Activated CD8-positive, alpha-beta memory T cell treated with anti-CD3 and anti-CD28 coated beads for 24 hours (primary cell): ENCODE results near the gene WDR70.
"Not testable (repeated sequence)": the region's sequence is repeated elsewhere in the genome, so short reads cannot be mapped to it uniquely, and the experiment has no call there.

ENCODE experiments used
- DNase-seq: peaks from one replicate; pipeline ENCODE4 v3.0.0-alpha.2; 2020

Gene WDR70

DNA sequence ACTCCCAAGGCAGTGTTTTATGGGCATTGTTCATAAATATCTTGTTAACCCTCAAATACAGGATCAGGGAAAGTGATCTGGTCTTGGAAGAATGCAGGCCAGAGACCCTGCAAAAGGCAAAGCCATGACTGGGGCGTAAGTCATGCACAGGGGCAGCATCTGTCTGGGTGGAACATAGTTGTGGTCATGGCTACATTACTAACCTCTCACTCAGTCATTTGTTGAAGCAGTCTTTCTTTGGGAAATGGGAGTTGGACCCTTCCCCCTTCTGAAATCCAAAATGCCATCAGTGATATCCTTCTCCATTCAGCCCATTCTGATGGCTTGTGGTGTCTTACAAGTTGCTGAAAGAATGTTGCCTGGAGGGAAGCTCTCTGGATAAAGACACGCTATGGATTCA is 392.6 kb downstream of the WDR70 start:
- no peak for DNase-seq

DNA sequence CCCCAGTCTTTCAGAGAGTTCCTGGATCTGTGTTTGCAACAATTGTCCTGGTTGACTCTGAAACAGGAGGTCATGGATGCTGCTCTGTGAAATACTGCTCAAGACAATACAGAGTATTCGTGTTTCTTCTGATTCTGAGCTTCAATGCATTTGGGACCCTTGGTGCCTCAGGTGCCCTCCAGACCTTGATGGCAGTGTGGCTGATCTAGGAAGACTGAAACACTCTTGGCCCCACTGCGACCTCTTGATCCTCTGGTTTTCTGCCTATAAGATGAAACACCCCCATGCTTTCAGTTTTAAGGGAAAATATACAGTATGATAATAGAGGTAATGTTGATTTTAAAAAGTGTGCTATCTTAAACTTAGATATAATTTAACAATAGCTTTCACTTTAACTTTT is 393.1 kb downstream of the WDR70 start:
- DNase-seq: no peak

DNA sequence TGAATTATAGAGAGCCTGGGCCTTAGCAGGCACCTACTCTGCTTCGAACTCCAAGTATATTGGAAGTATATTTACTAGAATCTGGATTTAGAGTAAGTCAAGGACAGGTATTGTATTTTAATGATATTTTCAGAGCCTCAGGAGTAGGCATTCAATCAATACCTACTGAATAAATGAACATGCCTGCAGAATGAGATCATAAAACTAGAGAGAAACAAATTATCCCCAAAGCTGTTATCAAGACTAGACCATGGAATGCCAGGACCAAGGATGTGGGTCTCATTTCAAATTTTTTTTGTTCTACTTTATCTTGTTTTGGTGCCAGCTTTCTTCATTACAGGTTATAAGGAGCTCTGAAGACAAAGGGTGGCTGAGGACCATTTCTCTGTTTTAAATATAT is 394.7 kb downstream of the WDR70 start:
- no peak for DNase-seq

- DNase-seq: no peak
These were observed 395.9 kb downstream of the WDR70 start for GRCh38 chr5:37774912-37775483.

DNA sequence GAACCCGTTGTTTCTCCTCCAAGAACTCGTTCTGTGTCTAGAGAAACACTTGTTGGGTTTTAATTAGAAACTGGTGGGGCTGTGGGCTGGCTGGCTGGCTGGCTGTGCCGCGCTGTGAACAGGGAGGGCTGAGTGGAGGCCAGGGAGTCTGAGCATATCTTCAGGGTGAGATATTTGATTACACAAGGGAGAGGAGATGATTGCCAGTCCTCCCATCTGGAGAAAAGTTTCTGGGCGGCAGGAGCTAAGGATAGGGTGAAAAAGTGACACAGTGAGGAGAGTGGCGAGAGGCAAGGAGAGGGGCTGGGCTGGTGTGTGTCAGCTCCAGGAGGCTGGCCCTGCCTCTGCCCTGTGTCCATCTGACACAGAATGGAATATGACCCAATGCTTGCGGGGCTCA is 397.7 kb downstream of the WDR70 start:
- no peak for DNase-seq

GRCh38 chr5:37777432-37778130 is 398.5 kb downstream of the WDR70 start:
- DNase-seq: no peak

- DNase-seq: not testable (repeated sequence)
These were observed 402.3 kb downstream of the WDR70 start for GRCh38 chr5:37781409-37781808.

- DNase-seq: no peak
These were observed 407.3 kb downstream of the WDR70 start for GRCh38 chr5:37786416-37786815.

- DNase-seq: no peak
These were observed 407.9 kb downstream of the WDR70 start for GRCh38 chr5:37786862-37787519.

DNA sequence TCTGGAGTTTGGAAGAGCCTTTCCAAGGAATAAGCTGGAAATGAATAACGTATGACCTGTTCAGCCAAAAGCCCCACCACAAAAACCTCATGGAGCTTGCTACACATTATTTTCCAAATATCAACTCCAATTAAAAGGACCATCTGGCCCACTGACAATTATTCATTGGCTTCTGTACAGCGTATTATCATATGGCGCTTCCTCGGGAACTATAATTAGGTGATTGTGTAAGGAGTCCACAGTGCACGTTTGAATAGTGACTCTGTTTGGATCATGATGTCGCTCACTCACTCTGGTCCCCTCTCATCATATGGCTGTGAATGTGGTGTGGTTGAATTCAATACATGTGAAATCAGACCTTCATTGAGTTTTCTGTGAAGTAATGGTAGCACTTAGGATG is 408.6 kb downstream of the WDR70 start:
- DNase-seq: no peak

- no peak for DNase-seq
These were observed 410.9 kb downstream of the WDR70 start for GRCh38 chr5:37789991-37790390.

GRCh38 chr5:37791321-37791720 is 412.2 kb downstream of the WDR70 start:
- DNase-seq: no peak

- no peak for DNase-seq
These were observed 414.0 kb downstream of the WDR70 start for GRCh38 chr5:37792975-37793631.

DNA sequence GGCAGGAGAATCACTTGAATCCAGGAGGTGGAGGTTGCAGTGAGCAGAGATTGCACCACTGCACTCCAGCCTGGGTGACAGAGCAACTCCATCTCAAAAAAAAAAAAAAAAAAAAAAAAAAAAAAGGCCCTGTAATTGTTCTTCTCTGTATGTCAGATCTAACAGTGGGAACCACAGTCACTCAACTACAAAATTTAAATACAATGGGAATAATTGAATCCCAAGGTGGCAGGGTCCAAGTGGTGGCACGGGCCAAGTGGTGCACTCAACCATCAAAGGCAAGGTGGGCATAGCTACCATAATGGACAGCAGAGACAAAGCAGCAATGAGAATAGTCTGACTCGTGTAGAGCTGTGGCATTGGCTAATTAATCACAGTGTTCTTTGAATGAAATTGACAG is 416.2 kb downstream of the WDR70 start:
- not testable (repeated sequence) for DNase-seq

DNA sequence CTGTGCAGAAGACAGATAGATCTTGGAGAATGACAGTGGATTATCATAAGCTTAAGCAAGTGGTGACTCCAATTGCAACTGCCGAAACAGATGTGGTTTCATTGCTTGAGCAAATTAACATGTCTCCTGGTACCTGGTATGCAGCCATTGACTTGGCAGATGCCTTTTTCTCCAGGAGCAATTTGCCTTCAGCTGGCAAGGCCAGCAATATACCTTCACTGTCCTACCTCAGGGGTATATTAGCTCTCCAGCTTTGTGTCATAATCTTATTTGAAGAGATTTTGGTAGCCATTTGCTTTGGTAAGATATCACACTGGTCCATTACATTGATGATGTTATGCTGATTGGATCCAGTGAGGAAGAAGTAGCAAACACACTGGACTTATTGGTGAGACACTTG is 417.3 kb downstream of the WDR70 start:
- not testable (repeated sequence) for DNase-seq

DNA sequence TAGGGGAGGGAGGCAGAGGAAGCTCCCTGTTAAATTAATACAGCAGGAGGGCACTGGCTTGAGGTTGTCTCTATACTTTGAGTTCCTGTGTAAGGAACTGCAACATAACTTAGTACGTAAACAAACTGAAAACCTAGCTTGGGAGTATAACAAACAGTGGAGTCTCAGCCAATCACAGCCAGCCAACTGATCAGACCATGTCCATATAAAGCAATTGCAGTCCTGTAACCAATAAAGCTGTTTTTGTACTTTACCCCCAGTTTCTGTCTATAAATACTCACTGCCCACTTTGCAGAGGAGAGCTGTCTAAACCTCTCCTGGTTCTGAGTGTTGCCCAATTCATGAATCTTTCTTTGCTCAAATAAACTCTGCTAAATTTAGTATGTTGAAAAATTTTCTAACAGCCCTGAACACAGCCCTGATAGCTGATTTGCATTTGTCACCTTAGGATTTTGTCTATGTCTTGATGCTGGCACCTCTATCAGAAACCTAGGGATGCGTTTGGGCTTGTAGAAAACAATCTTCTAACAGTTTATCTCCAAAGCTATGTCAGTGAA is 420.8 kb downstream of the WDR70 start:
- DNase-seq: no peak

DNA sequence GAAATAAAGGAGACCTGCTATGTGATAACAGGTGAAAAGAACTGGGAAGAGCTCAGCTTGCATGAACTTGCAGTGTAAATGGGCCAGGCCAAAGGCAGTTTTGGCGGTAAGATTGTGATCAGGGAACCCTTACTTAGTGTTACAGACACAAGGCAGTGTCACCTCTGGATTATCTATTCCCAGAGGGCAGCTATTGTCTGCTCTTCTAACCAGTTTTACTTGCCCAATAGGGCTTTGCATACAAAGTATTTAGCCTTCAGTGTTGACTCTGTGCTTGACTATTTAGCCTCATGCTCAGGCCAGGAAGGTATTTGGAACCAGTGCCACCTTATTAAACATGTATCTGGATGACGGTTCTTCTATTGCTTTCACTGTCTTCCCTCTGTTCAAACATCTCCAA is 422.4 kb downstream of the WDR70 start:
- no peak for DNase-seq
